ENCODE results near the gene GIT1.

The GIT1 gene, protein sequence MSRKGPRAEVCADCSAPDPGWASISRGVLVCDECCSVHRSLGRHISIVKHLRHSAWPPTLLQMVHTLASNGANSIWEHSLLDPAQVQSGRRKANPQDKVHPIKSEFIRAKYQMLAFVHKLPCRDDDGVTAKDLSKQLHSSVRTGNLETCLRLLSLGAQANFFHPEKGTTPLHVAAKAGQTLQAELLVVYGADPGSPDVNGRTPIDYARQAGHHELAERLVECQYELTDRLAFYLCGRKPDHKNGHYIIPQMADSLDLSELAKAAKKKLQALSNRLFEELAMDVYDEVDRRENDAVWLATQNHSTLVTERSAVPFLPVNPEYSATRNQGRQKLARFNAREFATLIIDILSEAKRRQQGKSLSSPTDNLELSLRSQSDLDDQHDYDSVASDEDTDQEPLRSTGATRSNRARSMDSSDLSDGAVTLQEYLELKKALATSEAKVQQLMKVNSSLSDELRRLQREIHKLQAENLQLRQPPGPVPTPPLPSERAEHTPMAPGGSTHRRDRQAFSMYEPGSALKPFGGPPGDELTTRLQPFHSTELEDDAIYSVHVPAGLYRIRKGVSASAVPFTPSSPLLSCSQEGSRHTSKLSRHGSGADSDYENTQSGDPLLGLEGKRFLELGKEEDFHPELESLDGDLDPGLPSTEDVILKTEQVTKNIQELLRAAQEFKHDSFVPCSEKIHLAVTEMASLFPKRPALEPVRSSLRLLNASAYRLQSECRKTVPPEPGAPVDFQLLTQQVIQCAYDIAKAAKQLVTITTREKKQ

DNA sequence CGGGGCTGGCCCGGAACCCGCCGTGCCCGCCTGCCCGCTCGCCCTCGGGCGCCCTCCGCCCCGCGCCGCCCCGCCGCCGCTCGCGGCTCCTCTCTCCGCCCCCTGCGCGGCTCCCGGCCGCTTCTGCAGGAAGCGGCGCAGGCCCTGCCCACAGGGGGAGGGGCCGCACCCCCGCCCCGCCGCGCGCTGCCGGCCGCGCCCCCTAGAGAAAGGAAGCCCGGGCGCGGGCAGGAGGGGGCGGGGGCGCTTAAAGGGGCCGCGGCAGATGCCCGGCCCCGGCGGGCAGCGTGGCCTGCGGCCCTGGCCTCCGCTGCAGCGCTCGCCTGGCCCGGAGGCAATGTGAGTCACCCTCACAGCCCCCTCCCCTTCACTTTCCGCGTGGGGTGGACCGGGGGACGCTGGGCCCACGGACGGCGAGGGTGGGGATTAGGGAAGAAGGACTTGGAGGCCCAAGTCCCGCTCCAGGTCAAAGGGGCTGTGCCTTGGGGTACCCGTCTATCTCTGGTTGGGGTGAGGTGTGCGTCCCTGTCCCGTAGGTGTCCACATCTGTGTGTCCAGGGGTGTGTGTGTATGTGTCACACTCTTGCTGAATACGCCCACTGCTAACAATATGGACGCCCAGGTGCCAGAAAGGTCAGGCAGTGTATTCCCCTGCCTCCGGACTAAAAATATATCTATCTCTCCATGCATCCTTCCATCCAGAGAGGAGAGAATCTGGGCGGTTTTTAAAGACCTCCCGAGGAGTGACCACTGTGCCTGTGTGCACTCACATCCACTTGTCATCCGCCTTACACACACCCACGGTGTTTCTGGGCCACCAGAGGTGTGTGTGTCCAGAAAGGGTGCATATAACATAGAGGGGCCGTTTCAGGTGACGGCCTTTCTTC, at the start of gene GIT1:
Gene GIT1, minus strand, starts transcription at position 125 of the 887 bp plus-strand sequence. CDS start 270 bp downstream, outside the sequence.
- POLR2A ChIA-PET, result interaction anchor here (1.1 kb wide), 2 partner anchors 8 to 27 kb away, joined by 4 to 9 read pairs; no protein-coding TSS in a partner anchor
- TF ChIP-seq FOXM1 (IDR thresholded peaks at IDR 0.05; ENCODE audit: borderline replicate concordance) (peak; percentile 53; the same call in 1 of the 2 replicates), SP1 (IDR thresholded peaks at IDR 0.05) (no peak)

DNA sequence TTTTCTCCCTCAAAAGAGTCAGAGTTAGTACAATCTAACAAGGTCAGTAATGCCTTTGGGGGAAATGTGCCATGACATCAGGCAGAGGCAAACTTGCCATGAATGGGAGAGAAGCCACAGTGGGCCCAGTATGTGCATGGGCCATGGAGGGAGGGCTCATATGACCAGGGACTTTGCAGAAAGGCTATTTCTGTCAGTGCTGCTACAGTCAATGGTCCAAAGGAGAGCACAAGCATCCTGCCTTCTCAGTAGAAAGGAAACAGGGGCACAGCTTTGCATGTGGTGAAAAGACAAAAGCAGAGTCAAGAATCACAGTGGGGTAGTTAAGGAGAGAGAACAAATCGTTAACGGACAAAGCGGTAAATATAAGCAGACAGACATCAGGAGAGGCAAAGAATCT, 44.4 kb upstream of the GIT1 start:
- no peak for DNase-seq (ENCODE audit: extremely low spot score)
- TF ChIP-seq FOXM1 (IDR thresholded peaks at IDR 0.05; ENCODE audit: borderline replicate concordance), result no peak
- no peak for TF ChIP-seq ARNT (IDR thresholded peaks at IDR 0.05)
- TF ChIP-seq LEF1 (IDR thresholded peaks at IDR 0.05; ENCODE audit: borderline replicate concordance), result no peak
- no peak for TF ChIP-seq SUZ12 (IDR thresholded peaks at IDR 0.05)
- no peak for TF ChIP-seq HDGF (IDR thresholded peaks at IDR 0.05; ENCODE audit: borderline replicate concordance)
- TF ChIP-seq CTBP1 (IDR thresholded peaks at IDR 0.05; ENCODE audit: borderline replicate concordance), result no peak
- TF ChIP-seq L3MBTL2 (conservative IDR thresholded peaks at IDR 0.05), result no peak
- no peak for TF ChIP-seq BHLHE40 (IDR thresholded peaks at IDR 0.05; ENCODE audit: borderline replicate concordance)
- TF ChIP-seq ZNF384 (IDR thresholded peaks at IDR 0.05), result no peak
- no peak for TF ChIP-seq ELF4 (IDR thresholded peaks at IDR 0.05)
- TF ChIP-seq SP1 (IDR thresholded peaks at IDR 0.05), result no peak
- no peak for TF ChIP-seq FOXK2 (IDR thresholded peaks at IDR 0.05)
- POLR2A ChIA-PET, result no interaction called here
- CTCF ChIA-PET, result interaction anchor here (0.5 kb wide), 1 partner anchor 306 kb away, joined by 10 read pairs; no protein-coding TSS in a partner anchor

More for the DNA sequence above, at the start of gene GIT1:
- DNase-seq (ENCODE audit: extremely low spot score), result peak; percentile 80
- CTCF ChIA-PET, result interaction anchor here (0.6 to 2.4 kb wide), 3 partner anchors 27 to 862 kb away, joined by 4 to 12 read pairs (median 5); no protein-coding TSS in a partner anchor

DNA sequence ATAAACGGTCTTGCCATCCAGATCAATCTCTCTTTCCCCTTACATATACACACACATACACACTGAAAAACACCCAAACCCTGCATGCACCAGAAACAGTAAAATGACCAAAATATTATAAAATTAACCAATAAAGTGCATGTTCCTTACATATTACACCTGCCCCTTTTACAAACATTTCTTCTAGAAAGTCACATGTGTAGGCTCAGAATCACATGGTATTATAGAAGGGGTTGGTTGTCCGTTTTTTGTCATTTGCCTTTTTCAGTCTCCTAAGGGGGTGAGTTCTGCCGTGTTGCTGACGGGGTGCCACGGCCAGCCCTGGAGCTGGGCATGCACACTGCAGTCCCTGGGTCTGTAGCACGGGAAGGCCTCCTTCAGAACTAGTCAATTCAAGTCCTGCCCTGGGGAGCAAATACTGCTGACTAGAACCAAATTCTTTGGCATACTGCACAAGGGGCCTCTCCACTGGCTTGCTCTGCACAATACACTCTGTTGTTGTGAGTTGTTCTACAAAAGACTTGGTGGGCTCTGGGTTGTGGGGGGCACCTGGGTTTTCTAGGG, 41.3 kb upstream of the GIT1 start:
- TF ChIP-seq TARDBP (IDR thresholded peaks at IDR 0.05) (no peak), FOXA1 (IDR thresholded peaks at IDR 0.05) (no peak), LEF1 (IDR thresholded peaks at IDR 0.05; ENCODE audit: borderline replicate concordance) (no peak), FOXK2 (IDR thresholded peaks at IDR 0.05) (no peak), HDGF (IDR thresholded peaks at IDR 0.05; ENCODE audit: borderline replicate concordance) (no peak), ELF4 (IDR thresholded peaks at IDR 0.05) (no peak), BHLHE40 (IDR thresholded peaks at IDR 0.05; ENCODE audit: borderline replicate concordance) (no peak), ARNT (IDR thresholded peaks at IDR 0.05) (no peak), CTBP1 (IDR thresholded peaks at IDR 0.05; ENCODE audit: borderline replicate concordance) (no peak), NFRKB (IDR thresholded peaks at IDR 0.05) (no peak)
- TF ChIP-seq, protein P1, sequence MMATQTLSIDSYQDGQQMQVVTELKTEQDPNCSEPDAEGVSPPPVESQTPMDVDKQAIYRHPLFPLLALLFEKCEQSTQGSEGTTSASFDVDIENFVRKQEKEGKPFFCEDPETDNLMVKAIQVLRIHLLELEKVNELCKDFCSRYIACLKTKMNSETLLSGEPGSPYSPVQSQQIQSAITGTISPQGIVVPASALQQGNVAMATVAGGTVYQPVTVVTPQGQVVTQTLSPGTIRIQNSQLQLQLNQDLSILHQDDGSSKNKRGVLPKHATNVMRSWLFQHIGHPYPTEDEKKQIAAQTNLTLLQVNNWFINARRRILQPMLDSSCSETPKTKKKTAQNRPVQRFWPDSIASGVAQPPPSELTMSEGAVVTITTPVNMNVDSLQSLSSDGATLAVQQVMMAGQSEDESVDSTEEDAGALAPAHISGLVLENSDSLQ (IDR thresholded peaks at IDR 0.05), result no peak

DNA sequence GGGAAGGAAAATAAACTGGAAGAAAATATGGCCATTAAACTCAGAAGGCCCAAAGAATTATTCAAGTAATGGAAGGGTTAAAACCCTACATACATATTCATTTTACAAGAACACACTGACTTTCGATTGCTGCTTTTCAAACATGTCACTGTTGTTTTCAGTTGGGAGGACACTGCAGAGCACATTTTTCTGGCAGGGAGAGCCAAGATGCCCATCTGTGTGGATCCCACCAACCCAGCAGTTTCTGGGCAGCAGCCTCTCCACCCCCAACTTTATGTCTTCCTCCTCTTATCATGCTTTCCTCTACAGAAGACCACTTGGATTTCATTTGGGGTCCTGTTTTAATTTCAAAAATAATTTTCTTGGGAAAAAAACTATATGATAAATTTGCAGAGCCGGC, 40.4 kb upstream of the GIT1 start:
- CTCF ChIA-PET, result no interaction called here
- DNase-seq (ENCODE audit: extremely low spot score), result no peak
- POLR2A ChIA-PET, result no interaction called here
- TF ChIP-seq TARDBP (IDR thresholded peaks at IDR 0.05), result no peak
- no peak for TF ChIP-seq SP1 (IDR thresholded peaks at IDR 0.05)
- TF ChIP-seq L3MBTL2 (conservative IDR thresholded peaks at IDR 0.05), result no peak
- no peak for TF ChIP-seq ELF4 (IDR thresholded peaks at IDR 0.05)
- TF ChIP-seq, protein P1 (IDR thresholded peaks at IDR 0.05), result no peak
- TF ChIP-seq LEF1 (IDR thresholded peaks at IDR 0.05; ENCODE audit: borderline replicate concordance), result no peak
- no peak for TF ChIP-seq HDGF (IDR thresholded peaks at IDR 0.05; ENCODE audit: borderline replicate concordance)
- no peak for TF ChIP-seq CTBP1 (IDR thresholded peaks at IDR 0.05; ENCODE audit: borderline replicate concordance)
- no peak for TF ChIP-seq FOXA1 (IDR thresholded peaks at IDR 0.05)
- no peak for TF ChIP-seq FOXK2 (IDR thresholded peaks at IDR 0.05)
- TF ChIP-seq ARNT (IDR thresholded peaks at IDR 0.05), result no peak
- no peak for TF ChIP-seq NFRKB (IDR thresholded peaks at IDR 0.05)

More for the DNA sequence above, 41.3 kb upstream of the GIT1 start:
- no peak for DNase-seq (ENCODE audit: extremely low spot score)
- ChIA-PET POLR2A (no interaction called here), CTCF (no interaction called here)

DNA sequence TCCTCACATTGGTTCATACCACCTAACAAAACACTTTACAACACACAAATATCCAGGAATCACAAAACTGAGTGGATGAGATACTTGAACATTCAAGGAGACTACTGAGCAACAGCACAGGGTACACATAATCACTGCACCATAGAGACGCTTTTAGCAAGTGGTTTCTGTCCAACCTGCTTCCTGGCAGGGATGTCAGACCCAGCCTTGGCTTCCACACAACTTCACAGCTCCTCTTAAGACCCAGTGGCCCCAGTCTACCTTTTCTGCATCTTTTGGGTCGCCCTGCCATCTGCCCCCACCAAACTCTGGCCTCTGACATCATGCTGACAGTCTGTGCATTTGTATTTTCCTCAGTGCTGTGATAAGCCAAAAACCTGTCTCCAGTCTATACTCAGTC, 39.2 kb upstream of the GIT1 start:
- ChIA-PET POLR2A (no interaction called here), CTCF (no interaction called here)
- no peak for TF ChIP-seq TARDBP (IDR thresholded peaks at IDR 0.05)
- TF ChIP-seq HDGF (IDR thresholded peaks at IDR 0.05; ENCODE audit: borderline replicate concordance), result no peak
- no peak for TF ChIP-seq SUZ12 (IDR thresholded peaks at IDR 0.05)
- TF ChIP-seq FOXK2 (IDR thresholded peaks at IDR 0.05), result no peak
- no peak for TF ChIP-seq FOXA1 (IDR thresholded peaks at IDR 0.05)
- no peak for TF ChIP-seq ZNF384 (IDR thresholded peaks at IDR 0.05)
- no peak for TF ChIP-seq FOXM1 (IDR thresholded peaks at IDR 0.05; ENCODE audit: borderline replicate concordance)
- TF ChIP-seq, protein P1 (IDR thresholded peaks at IDR 0.05), result no peak
- no peak for TF ChIP-seq CTBP1 (IDR thresholded peaks at IDR 0.05; ENCODE audit: borderline replicate concordance)
- no peak for TF ChIP-seq LEF1 (IDR thresholded peaks at IDR 0.05; ENCODE audit: borderline replicate concordance)
- no peak for TF ChIP-seq SP1 (IDR thresholded peaks at IDR 0.05)
- TF ChIP-seq BHLHE40 (IDR thresholded peaks at IDR 0.05; ENCODE audit: borderline replicate concordance), result no peak
- TF ChIP-seq NFRKB (IDR thresholded peaks at IDR 0.05), result no peak
- no peak for TF ChIP-seq ELF4 (IDR thresholded peaks at IDR 0.05)
- no peak for TF ChIP-seq ARNT (IDR thresholded peaks at IDR 0.05)
- DNase-seq (ENCODE audit: extremely low spot score), result no peak

Data from HEK293T (cell line).